ENCODE results near the gene TCTN3. TPM values are rescaled to one million over a fixed set of nuclear protein-coding genes. Genes with fewer than 3 reads are reported as not detected.

The TCTN3 gene
- total RNA-seq, 1 donor from 2014 or later: 44.3 TPM

DNA sequence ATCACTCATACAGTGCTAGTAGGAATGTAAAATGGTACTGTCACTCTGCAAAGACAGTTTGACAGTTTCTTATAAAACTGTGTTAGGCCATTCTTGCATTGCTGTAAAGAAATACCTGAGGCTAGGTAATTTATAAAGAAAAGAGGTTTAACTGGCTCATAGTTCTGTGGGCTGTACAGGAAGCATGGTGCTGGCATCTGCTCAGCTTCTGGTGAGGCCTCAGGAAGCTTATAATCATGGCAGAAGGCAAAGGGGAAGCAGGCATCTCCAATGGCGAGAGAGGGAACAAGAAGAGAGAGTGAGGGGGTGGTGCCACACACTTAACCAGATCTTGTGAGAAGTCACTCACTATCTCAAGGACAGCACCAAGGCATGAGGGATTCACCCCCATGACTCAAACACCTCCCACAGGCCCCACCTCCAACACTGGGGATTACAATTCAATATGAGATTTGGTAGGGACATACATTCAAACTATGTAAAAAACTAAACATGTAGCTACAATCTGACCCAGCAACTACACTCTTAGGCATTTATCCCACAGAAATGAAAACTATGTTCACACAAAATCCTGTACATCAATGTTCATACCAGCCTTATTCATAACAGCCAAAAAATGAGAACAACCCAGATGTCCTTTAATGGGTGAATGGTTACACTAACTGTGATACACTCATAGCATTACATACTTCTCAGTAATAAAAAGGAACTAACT lies 42.2 kb downstream of the TCTN3 start:
- FAIRE-seq (no peak), DNase-seq (ENCODE audit: low read depth) (peak; percentile 11)
- Histone ChIP-seq H3K4me2 (ENCODE audit: low read length) (no peak overlapping the region), H3K4me3 (ENCODE audit: insufficient read depth, low read depth, low read length) (no peak overlapping the region), H3K27ac (ENCODE audit: low read depth, low read length) (no peak overlapping the region), H3K9ac (ENCODE audit: low read length) (no peak overlapping the region), H3K36me3 (ENCODE audit: insufficient read depth, low read length) (peaks cover 30% of the 10 kb centered on the region), H4K20me1 (ENCODE audit: insufficient read depth, low read length) (peaks cover 81% of the 10 kb centered on the region), H3K27me3 (ENCODE audit: insufficient read depth, low read length) (no peaks in the 10 kb centered on the region), H2AFZ (ENCODE audit: low read depth, low read length) (no peak overlapping the region), H3K9me3 (ENCODE audit: insufficient read depth, low read depth, low read length) (no peaks in the 10 kb centered on the region), H3K4me1 (ENCODE audit: insufficient read depth, low read length) (peaks cover 5% of the 10 kb centered on the region), H3K79me2 (ENCODE audit: insufficient read depth, low read length) (peaks cover 94% of the 10 kb centered on the region)
- TF ChIP-seq EZH2 (IDR thresholded peaks at IDR 0.05; ENCODE audit: insufficient read depth, low read length) (no peak), CTCF (IDR thresholded peaks at IDR 0.05; ENCODE audit: insufficient read depth, low read depth, low read length) (no peak)
- Mint-ChIP-seq H3K27ac (ENCODE audit: unreplicated experiment) (no peak overlapping the region), H3K36me3 (ENCODE audit: low read depth, unreplicated experiment) (peaks cover 36% of the 10 kb centered on the region), H3K4me3 (ENCODE audit: unreplicated experiment) (no peak overlapping the region), H3K9me3 (ENCODE audit: unreplicated experiment) (peaks cover 8% of the 10 kb centered on the region), H3K4me1 (ENCODE audit: low read depth, unreplicated experiment) (peaks cover 14% of the 10 kb centered on the region), H3K27me3 (ENCODE audit: low read depth, unreplicated experiment) (no peaks in the 10 kb centered on the region)

GRCh38 chr10:95650232-95650631 lies 43.5 kb downstream of the TCTN3 start:
- peaks cover 94% of the 10 kb centered on the region for H3K79me2 ChIP-seq (ENCODE audit: insufficient read depth, low read length)
- H3K36me3 ChIP-seq (ENCODE audit: insufficient read depth, low read length): peaks cover 37% of the 10 kb centered on the region
- Mint-ChIP-seq H3K36me3 (ENCODE audit: low read depth, unreplicated experiment) (peaks cover 40% of the 10 kb centered on the region), H3K4me3 (ENCODE audit: unreplicated experiment) (no peak overlapping the region), H3K27me3 (ENCODE audit: low read depth, unreplicated experiment) (no peaks in the 10 kb centered on the region), H3K27ac (ENCODE audit: unreplicated experiment) (no peak overlapping the region), H3K4me1 (ENCODE audit: low read depth, unreplicated experiment) (peaks cover 13% of the 10 kb centered on the region), H3K9me3 (ENCODE audit: unreplicated experiment) (peaks cover 8% of the 10 kb centered on the region)
- TF ChIP-seq CTCF (IDR thresholded peaks at IDR 0.05; ENCODE audit: insufficient read depth, low read depth, low read length): no peak
- TF ChIP-seq EZH2 (IDR thresholded peaks at IDR 0.05; ENCODE audit: insufficient read depth, low read length): no peak
- H3K4me3 ChIP-seq (ENCODE audit: insufficient read depth, low read depth, low read length): no peak overlapping the region
- no peak for DNase-seq (ENCODE audit: low read depth)
- H3K27me3 ChIP-seq (ENCODE audit: insufficient read depth, low read length): no peaks in the 10 kb centered on the region
- H3K9me3 ChIP-seq (ENCODE audit: insufficient read depth, low read depth, low read length): no peaks in the 10 kb centered on the region
- H3K4me1 ChIP-seq (ENCODE audit: insufficient read depth, low read length): peaks cover 3% of the 10 kb centered on the region
- no peak for FAIRE-seq
- no peak overlapping the region for H3K27ac ChIP-seq (ENCODE audit: low read depth, low read length)
- H2AFZ ChIP-seq (ENCODE audit: low read depth, low read length): no peak overlapping the region
- peaks cover 90% of the 10 kb centered on the region for H4K20me1 ChIP-seq (ENCODE audit: insufficient read depth, low read length)
- no peak overlapping the region for H3K9ac ChIP-seq (ENCODE audit: low read length)
- H3K4me2 ChIP-seq (ENCODE audit: low read length): no peak overlapping the region

- peaks cover 44% of the 10 kb centered on the region for H3K36me3 ChIP-seq (ENCODE audit: insufficient read depth, low read length)
- H2AFZ ChIP-seq (ENCODE audit: low read depth, low read length): no peak overlapping the region
- no peaks in the 10 kb centered on the region for H3K27me3 ChIP-seq (ENCODE audit: insufficient read depth, low read length)
- DNase-seq (ENCODE audit: low read depth) (no peak), FAIRE-seq (no peak)
- Mint-ChIP-seq H3K9me3 (ENCODE audit: unreplicated experiment) (peaks cover 8% of the 10 kb centered on the region), H3K27me3 (ENCODE audit: low read depth, unreplicated experiment) (no peaks in the 10 kb centered on the region), H3K27ac (ENCODE audit: unreplicated experiment) (no peak overlapping the region), H3K4me1 (ENCODE audit: low read depth, unreplicated experiment) (peaks cover 1% of the 10 kb centered on the region), H3K4me3 (ENCODE audit: unreplicated experiment) (no peak overlapping the region), H3K36me3 (ENCODE audit: low read depth, unreplicated experiment) (peaks cover 39% of the 10 kb centered on the region)
- peaks cover 89% of the 10 kb centered on the region for H4K20me1 ChIP-seq (ENCODE audit: insufficient read depth, low read length)
- TF ChIP-seq CTCF (IDR thresholded peaks at IDR 0.05; ENCODE audit: insufficient read depth, low read depth, low read length) (no peak), EZH2 (IDR thresholded peaks at IDR 0.05; ENCODE audit: insufficient read depth, low read length) (no peak)
- no peaks in the 10 kb centered on the region for H3K4me1 ChIP-seq (ENCODE audit: insufficient read depth, low read length)
- H3K27ac ChIP-seq (ENCODE audit: low read depth, low read length): no peak overlapping the region
- no peak overlapping the region for H3K9ac ChIP-seq (ENCODE audit: low read length)
- no peaks in the 10 kb centered on the region for H3K9me3 ChIP-seq (ENCODE audit: insufficient read depth, low read depth, low read length)
- peaks cover 83% of the 10 kb centered on the region for H3K79me2 ChIP-seq (ENCODE audit: insufficient read depth, low read length)
- no peak overlapping the region for H3K4me3 ChIP-seq (ENCODE audit: insufficient read depth, low read depth, low read length)
- H3K4me2 ChIP-seq (ENCODE audit: low read length): no peak overlapping the region
These were observed 45.6 kb downstream of the TCTN3 start for GRCh38 chr10:95648138-95648537.
